GM23338 (cell line): ENCODE results near the gene TECTA. TPM values are rescaled to one million over a fixed set of nuclear protein-coding genes. Genes with fewer than 3 reads are reported as not detected.

Experiments used
- ATAC-seq: fragments of 200-7000 bp; cut with Tn5 transposase; 3 replicates; pipeline ENCODE4 v1.9.1; 2020
- DNase-seq: peaks from one replicate; pipeline ENCODE4 v3.0.0-alpha.2; 2015; ENCODE audit warnings: low spot score
- H2AFZ ChIP-seq: fragments of 200-600 bp; sonication (generic); 2 replicates; pipeline ENCODE4 v1.8.0; 2016; ENCODE audit warnings: antibody characterized with exemption, mild to moderate bottlenecking, moderate library complexity
- H3F3A ChIP-seq: fragments of 200-600 bp; sonication (generic); replicated peaks from 2 replicates; pipeline ENCODE4 v1.8.0; 2017; ENCODE audit warnings: antibody characterized with exemption, mixed run types, low read depth
- H3K27ac ChIP-seq: fragments of 200-600 bp; sonication (generic); 2 replicates; pipeline ENCODE4 v1.6.1; 2016; ENCODE audit warnings: low read depth
- H3K27me3 ChIP-seq: fragments of 200-600 bp; sonication (generic); 2 replicates; pipeline ENCODE4 v1.8.0; 2016; ENCODE audit warnings: mild to moderate bottlenecking, mixed run types, moderate library complexity; ENCODE audit not compliant: insufficient read depth
- H3K36me3 ChIP-seq: fragments of 200-600 bp; sonication (generic); 2 replicates; pipeline ENCODE4 v1.8.0; 2016; ENCODE audit warnings: mild to moderate bottlenecking; ENCODE audit not compliant: insufficient read depth
- H3K4me1 ChIP-seq: fragments of 200-600 bp; sonication (generic); 2 replicates; pipeline ENCODE4 v1.8.0; 2016; ENCODE audit warnings: mild to moderate bottlenecking, moderate library complexity; ENCODE audit not compliant: insufficient read depth
- H3K4me2 ChIP-seq: fragments of 200-600 bp; sonication (generic); 2 replicates; pipeline ENCODE4 v1.7.1; 2017; ENCODE audit warnings: mixed run types
- H3K4me3 ChIP-seq: fragments of 200-600 bp; sonication (generic); 2 replicates; pipeline ENCODE4 v1.6.1; 2016; ENCODE audit warnings: mixed run types
- H3K79me2 ChIP-seq: fragments of 200-600 bp; sonication (generic); replicated peaks from 2 replicates; pipeline ENCODE4 v1.8.0; 2017; ENCODE audit warnings: mild to moderate bottlenecking; ENCODE audit not compliant: insufficient read depth
- H3K9me2 ChIP-seq: fragments of 200-600 bp; sonication (generic); 2 replicates; pipeline ENCODE4 v1.8.0; 2017; ENCODE audit not compliant: insufficient read depth
- H4K20me1 ChIP-seq: fragments of 200-600 bp; sonication (generic); replicated peaks from 2 replicates; pipeline ENCODE4 v1.8.0; 2017; ENCODE audit warnings: mild to moderate bottlenecking; ENCODE audit not compliant: insufficient read depth
- H3K27ac Mint-ChIP-seq: 2 replicates; pipeline ENCODE4 v1.8.0; 2020; ENCODE audit warnings: inconsistent platforms, mild to moderate bottlenecking, moderate library complexity, mixed read lengths
- H3K27me3 Mint-ChIP-seq: 3 replicates; pipeline ENCODE4 v1.8.0; 2022; ENCODE audit warnings: low read depth, mild to moderate bottlenecking, moderate library complexity, mixed read lengths, inconsistent platforms; ENCODE audit not compliant: insufficient read depth, poor library complexity
- H3K36me3 Mint-ChIP-seq: 3 replicates; pipeline ENCODE4 v1.8.0; 2021; ENCODE audit warnings: low read depth, mild to moderate bottlenecking, inconsistent platforms, moderate library complexity, mixed read lengths
- H3K4me1 Mint-ChIP-seq: 3 replicates; pipeline ENCODE4 v1.8.0; 2020; ENCODE audit warnings: mild to moderate bottlenecking, inconsistent platforms, mixed read lengths
- H3K4me3 Mint-ChIP-seq: 3 replicates; pipeline ENCODE4 v1.8.0; 2021; ENCODE audit warnings: moderate library complexity, mild to moderate bottlenecking, inconsistent platforms, mixed read lengths
- H3K9me3 Mint-ChIP-seq: 3 replicates; pipeline ENCODE4 v1.8.0; 2020; ENCODE audit warnings: moderate library complexity, mild to moderate bottlenecking, inconsistent platforms, mixed read lengths
- ETS1 ChIP-seq: IDR thresholded peaks from 2 replicates; pipeline ENCODE4 v1.6.1; 2016; ENCODE audit warnings: antibody characterized with exemption
- EZH2 ChIP-seq: fragments of 200-600 bp; sonication (generic); IDR thresholded peaks from one replicate; pipeline ENCODE4 v1.8.0; 2017; ENCODE audit warnings: antibody characterized with exemption, mild to moderate bottlenecking, low read depth; ENCODE audit not compliant: unreplicated experiment
- EZH2phosphoT487 ChIP-seq: fragments of 200-600 bp; sonication (generic); IDR thresholded peaks from one replicate; pipeline ENCODE4 v1.8.1; 2018; ENCODE audit warnings: antibody characterized with exemption; ENCODE audit not compliant: unreplicated experiment
- NANOG ChIP-seq: IDR thresholded peaks from 2 replicates; pipeline ENCODE4 v1.6.1; 2016; ENCODE audit warnings: antibody characterized with exemption, borderline replicate concordance
- STAT1 ChIP-seq: IDR thresholded peaks from one replicate; pipeline ENCODE4 v1.6.1; 2016; ENCODE audit warnings: antibody characterized with exemption; ENCODE audit not compliant: unreplicated experiment
- ZNF114 ChIP-seq: fragments of 250-450 bp; sonication (Bioruptor Pico); IDR thresholded peaks from 2 replicates; pipeline ENCODE4 v1.5.0; 2020; ENCODE audit warnings: mild to moderate bottlenecking, moderate library complexity
- ZNF331 ChIP-seq: fragments of 250-450 bp; sonication (Bioruptor Pico); IDR thresholded peaks from 2 replicates; pipeline ENCODE4 v1.5.0; 2020; ENCODE audit warnings: low read depth, mild to moderate bottlenecking, moderate library complexity
- ZNF462 ChIP-seq: fragments of 250-450 bp; sonication (Bioruptor Pico); IDR thresholded peaks from 2 replicates; pipeline ENCODE4 v1.5.0; 2020; ENCODE audit warnings: mild to moderate bottlenecking, moderate library complexity
- polyA plus RNA-seq: library from polyadenylated mRNA; unstranded; fragments of >200 nt; fragmentation: Nextera tagmentation; extraction: Ambion mirVana; gene quantifications from 2 replicates; pipeline ENCODE4 v1.2.1, GENCODE V29; 2016
- total RNA-seq: library from RNA; depleted of rRNA; stranded (reverse); fragments of >200 nt; shearing (Covaris generic); gene quantifications from 2 replicates; pipeline ENCODE4 v1.2.3, GENCODE V29; 2014
- TF ChIP-seq, protein P1 (sequence below): IDR thresholded peaks from one replicate; pipeline ENCODE4 v1.6.1; 2018; ENCODE audit warnings: antibody characterized with exemption; ENCODE audit not compliant: unreplicated experiment
- TF ChIP-seq, protein P2 (sequence below), 2 experiments: fragments of 200-600 bp in 1 of 2; sonication (generic) in 1 of 2; conservative IDR thresholded peaks; 2 replicates each; pipeline versions ENCODE4 v1.5.1 to v1.6.1; 2016 to 2017; ENCODE audit warnings: antibody characterized with exemption in 2 of 2, low read depth in 2 of 2, mild to moderate bottlenecking in 2 of 2, moderate library complexity in 1 of 2

TECTA gene
- total and polyA plus RNA-seq, 2 experiments from 2014 or later: 0.34 to 0.69 TPM

GRCh38 chr11:121188776-121189175 is 87.7 kb downstream of the TECTA start (continued):
- no peak for TF ChIP-seq ZNF462 (CRISPR knock-in tag)
- TF ChIP-seq STAT1: no peak
- no peak for TF ChIP-seq ZNF114 (CRISPR knock-in tag)
- no peak for TF ChIP-seq ZNF331

DNA sequence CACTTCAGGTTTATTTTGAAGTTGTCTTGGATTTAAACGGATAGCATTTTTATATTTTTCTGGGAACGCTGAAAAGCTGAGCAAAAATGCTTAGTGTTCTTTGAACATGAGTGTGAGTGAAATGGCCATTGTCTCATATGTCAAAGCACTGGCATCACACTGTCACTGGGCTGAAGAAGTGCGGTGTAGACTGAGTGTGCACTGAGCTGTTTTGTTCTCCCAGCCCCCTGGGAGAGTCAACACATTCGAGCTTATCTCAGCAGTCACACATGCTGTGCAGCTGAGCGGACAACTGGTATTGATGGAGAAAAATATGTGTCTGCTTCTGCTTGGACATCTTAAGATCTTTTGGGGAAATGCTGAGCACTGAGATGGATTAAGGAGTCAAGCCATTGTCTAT is 90.8 kb downstream of the TECTA start:
- no peaks in the 10 kb centered on the region; the same call in none of the 2 replicates for H3K9me2 ChIP-seq
- H2AFZ ChIP-seq: no peak overlapping the region
- no peaks in the 10 kb centered on the region for H4K20me1 ChIP-seq
- no peaks in the 10 kb centered on the region for H3K27me3 ChIP-seq
- peaks cover 7% of the 10 kb centered on the region for H3K4me1 ChIP-seq
- H3K4me3 ChIP-seq: no peak overlapping the region
- no peaks in the 10 kb centered on the region for H3K36me3 ChIP-seq
- ATAC-seq: no peak
- Mint-ChIP-seq H3K27ac (no peak overlapping the region), H3K4me1 (peaks cover 18% of the 10 kb centered on the region), H3K27me3 (no peaks in the 10 kb centered on the region), H3K9me3 (no peaks in the 10 kb centered on the region; the same call in 2 of the 3 replicates), H3K4me3 (no peak overlapping the region), H3K36me3 (peaks cover 20% of the 10 kb centered on the region)
- DNase-seq: no peak
- H3F3A ChIP-seq: no peaks in the 10 kb centered on the region
- no peak overlapping the region for H3K27ac ChIP-seq
- no peak overlapping the region for H3K4me2 ChIP-seq
- H3K79me2 ChIP-seq: no peaks in the 10 kb centered on the region
- TF ChIP-seq, protein P1, sequence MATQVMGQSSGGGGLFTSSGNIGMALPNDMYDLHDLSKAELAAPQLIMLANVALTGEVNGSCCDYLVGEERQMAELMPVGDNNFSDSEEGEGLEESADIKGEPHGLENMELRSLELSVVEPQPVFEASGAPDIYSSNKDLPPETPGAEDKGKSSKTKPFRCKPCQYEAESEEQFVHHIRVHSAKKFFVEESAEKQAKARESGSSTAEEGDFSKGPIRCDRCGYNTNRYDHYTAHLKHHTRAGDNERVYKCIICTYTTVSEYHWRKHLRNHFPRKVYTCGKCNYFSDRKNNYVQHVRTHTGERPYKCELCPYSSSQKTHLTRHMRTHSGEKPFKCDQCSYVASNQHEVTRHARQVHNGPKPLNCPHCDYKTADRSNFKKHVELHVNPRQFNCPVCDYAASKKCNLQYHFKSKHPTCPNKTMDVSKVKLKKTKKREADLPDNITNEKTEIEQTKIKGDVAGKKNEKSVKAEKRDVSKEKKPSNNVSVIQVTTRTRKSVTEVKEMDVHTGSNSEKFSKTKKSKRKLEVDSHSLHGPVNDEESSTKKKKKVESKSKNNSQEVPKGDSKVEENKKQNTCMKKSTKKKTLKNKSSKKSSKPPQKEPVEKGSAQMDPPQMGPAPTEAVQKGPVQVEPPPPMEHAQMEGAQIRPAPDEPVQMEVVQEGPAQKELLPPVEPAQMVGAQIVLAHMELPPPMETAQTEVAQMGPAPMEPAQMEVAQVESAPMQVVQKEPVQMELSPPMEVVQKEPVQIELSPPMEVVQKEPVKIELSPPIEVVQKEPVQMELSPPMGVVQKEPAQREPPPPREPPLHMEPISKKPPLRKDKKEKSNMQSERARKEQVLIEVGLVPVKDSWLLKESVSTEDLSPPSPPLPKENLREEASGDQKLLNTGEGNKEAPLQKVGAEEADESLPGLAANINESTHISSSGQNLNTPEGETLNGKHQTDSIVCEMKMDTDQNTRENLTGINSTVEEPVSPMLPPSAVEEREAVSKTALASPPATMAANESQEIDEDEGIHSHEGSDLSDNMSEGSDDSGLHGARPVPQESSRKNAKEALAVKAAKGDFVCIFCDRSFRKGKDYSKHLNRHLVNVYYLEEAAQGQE: no peak
- TF ChIP-seq EZH2phosphoT487 (no peak), EZH2 (no peak), ETS1 (no peak), NANOG (no peak), ZNF114 (CRISPR knock-in tag) (no peak), ZNF331 (no peak), STAT1 (no peak)
- TF ChIP-seq, protein P2, sequence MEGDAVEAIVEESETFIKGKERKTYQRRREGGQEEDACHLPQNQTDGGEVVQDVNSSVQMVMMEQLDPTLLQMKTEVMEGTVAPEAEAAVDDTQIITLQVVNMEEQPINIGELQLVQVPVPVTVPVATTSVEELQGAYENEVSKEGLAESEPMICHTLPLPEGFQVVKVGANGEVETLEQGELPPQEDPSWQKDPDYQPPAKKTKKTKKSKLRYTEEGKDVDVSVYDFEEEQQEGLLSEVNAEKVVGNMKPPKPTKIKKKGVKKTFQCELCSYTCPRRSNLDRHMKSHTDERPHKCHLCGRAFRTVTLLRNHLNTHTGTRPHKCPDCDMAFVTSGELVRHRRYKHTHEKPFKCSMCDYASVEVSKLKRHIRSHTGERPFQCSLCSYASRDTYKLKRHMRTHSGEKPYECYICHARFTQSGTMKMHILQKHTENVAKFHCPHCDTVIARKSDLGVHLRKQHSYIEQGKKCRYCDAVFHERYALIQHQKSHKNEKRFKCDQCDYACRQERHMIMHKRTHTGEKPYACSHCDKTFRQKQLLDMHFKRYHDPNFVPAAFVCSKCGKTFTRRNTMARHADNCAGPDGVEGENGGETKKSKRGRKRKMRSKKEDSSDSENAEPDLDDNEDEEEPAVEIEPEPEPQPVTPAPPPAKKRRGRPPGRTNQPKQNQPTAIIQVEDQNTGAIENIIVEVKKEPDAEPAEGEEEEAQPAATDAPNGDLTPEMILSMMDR (conservative IDR thresholded peaks at IDR 0.05; ENCODE audit: low read depth in 2 of 2): no peak
